Measurements from ENCODE around the gene GPD2. TPM values are rescaled to one million over a fixed set of nuclear protein-coding genes. Genes with fewer than 3 reads are reported as not detected.

The GPD2 gene
- total RNA-seq: 100 to 1,000 TPM in 2 of 4 donors, 10 to 100 TPM in 2; 78.0 to 127 (median 105) TPM

- 0% methylated on average over 6 to 7 of the region's 79 CpGs for WGBS, 2 donors
- Histone ChIP-seq H3K9me3 (no peaks in the 10 kb centered on the region), H3K36me3 (no peaks in the 10 kb centered on the region), H3K4me1 (peaks cover 25 to 40% of the 10 kb centered on the region in 2 donors), H3K4me3 (replicated peaks in 1 of 3) (peak within 1 kb of the TSS; percentile 48 to 57 (median 52)), H3K27ac (peak within 1 kb of the TSS; percentile 96 to 99 (median 99)), H3K27me3 (no peaks in the 10 kb centered on the region)
- peak; percentile 93 to 95 for DNase-seq
- TF ChIP-seq CTCF (IDR thresholded peaks at IDR 0.05) (peak in 1 of 6 experiments; percentile 3), POLR2A (IDR thresholded peaks at IDR 0.05) (peak in 1 of 2 donors; percentile 84)
- intact Hi-C loops (cut with DNase I): no loop called here
Observed at GRCh38 chr2:156435718-156436496, at the start of gene GPD2. TSS of gene GPD2 (plus strand) at chr2:156436379. CDS start at chr2:156476106, 39,727 bp downstream.

DNA sequence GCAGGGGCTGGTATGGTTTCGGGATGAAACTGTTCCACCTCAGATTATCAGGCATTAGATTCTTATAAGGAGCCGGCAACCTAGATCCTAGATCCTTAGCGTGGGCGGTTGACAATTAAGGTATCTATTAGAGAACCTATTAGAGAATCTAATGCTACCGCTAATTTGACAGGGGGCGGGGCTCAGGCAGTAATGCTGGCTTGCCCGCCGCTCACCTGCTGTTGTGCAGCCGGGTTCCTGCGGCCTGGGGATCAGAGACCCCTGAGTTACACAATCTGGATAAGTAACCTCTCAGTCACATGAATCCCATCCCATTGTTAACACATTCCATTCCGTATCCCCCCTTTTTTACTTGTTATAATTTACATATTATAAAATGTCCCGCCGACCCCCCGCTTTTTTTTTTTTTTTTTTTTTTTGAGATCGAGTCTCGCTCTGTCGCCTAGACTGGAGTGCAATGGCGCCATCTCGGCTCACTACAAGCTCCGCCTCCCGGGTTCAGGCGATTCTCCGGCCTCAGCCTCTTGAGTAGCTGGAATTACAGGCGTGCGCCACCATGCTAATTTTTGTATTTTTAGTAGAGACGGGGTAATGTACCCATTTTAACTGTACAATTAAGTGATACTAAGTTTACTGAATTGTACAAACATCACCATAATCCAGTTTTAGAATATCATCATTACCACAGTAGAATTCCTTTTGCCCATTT, 42.0 kb upstream of the GPD2 start:
- Histone ChIP-seq H3K4me3 (replicated peaks in 1 of 3) (no peak overlapping the region), H3K27me3 (no peaks in the 10 kb centered on the region), H3K9me3 (no peaks in the 10 kb centered on the region), H3K4me1 (peaks cover 3 to 4% of the 10 kb centered on the region in 2 donors), H3K27ac (no peak overlapping the region), H3K36me3 (no peaks in the 10 kb centered on the region)
- no peak for DNase-seq
- intact Hi-C loops (cut with DNase I): loop anchor here (10.0 kb wide), 1 partner anchor 49 kb away; no protein-coding TSS in a partner anchor
- WGBS, 2 donors: 87 to 92% methylated on average over 26 of the region's 26 CpGs
- no peak for TF ChIP-seq CTCF (IDR thresholded peaks at IDR 0.05)
- no peak for TF ChIP-seq POLR2A (IDR thresholded peaks at IDR 0.05)

- WGBS, 2 donors: 87 to 92% methylated on average over 2 of the region's 2 CpGs
- peaks cover 10 to 12% of the 10 kb centered on the region in 2 donors for H3K4me1 ChIP-seq
- no peak for DNase-seq
- H3K36me3 ChIP-seq: no peaks in the 10 kb centered on the region
- no peak overlapping the region for H3K4me3 ChIP-seq (replicated peaks in 1 of 3)
- H3K27me3 ChIP-seq: no peaks in the 10 kb centered on the region
- H3K9me3 ChIP-seq: no peaks in the 10 kb centered on the region
- no peak overlapping the region for H3K27ac ChIP-seq
- intact Hi-C loops (cut with DNase I): loop anchor here (10.0 kb wide), 1 partner anchor 51 kb away; no protein-coding TSS in a partner anchor
- TF ChIP-seq CTCF (IDR thresholded peaks at IDR 0.05) (no peak), POLR2A (IDR thresholded peaks at IDR 0.05) (no peak)
Observed at GRCh38 chr2:156396126-156396525, 40.1 kb upstream of the GPD2 start.

GRCh38 chr2:156397229-156397628, 39.0 kb upstream of the GPD2 start:
- TF ChIP-seq CTCF (IDR thresholded peaks at IDR 0.05): no peak
- no peak for TF ChIP-seq POLR2A (IDR thresholded peaks at IDR 0.05)
- intact Hi-C loops (cut with DNase I): loop anchor here (10.0 kb wide), 1 partner anchor 52 kb away; no protein-coding TSS in a partner anchor

More at GRCh38 chr2:156397229-156397628, 39.0 kb upstream of the GPD2 start:
- Histone ChIP-seq H3K9me3 (no peaks in the 10 kb centered on the region), H3K27ac (no peak overlapping the region), H3K4me3 (replicated peaks in 1 of 3) (no peak overlapping the region), H3K4me1 (peaks cover 10 to 12% of the 10 kb centered on the region in 2 donors), H3K27me3 (no peaks in the 10 kb centered on the region), H3K36me3 (no peaks in the 10 kb centered on the region)
- WGBS, 2 donors: 92 to 95% methylated on average over 4 of the region's 4 CpGs
- no peak for DNase-seq
